HG02981 (cell line): ENCODE data around the gene ZFP30.
"Not testable (repeated sequence)": the region's sequence is repeated elsewhere in the genome, so short reads cannot be mapped to it uniquely, and the experiment has no call there.

Source experiments
- ATAC-seq: cut with Tn5 transposase; IDR thresholded peaks from one replicate; pipeline ENCODE4 v1.9.1; 2021; ENCODE audit warnings: mild to moderate bottlenecking, moderate library complexity; ENCODE audit not compliant: unreplicated experiment

ZFP30 gene

DNA sequence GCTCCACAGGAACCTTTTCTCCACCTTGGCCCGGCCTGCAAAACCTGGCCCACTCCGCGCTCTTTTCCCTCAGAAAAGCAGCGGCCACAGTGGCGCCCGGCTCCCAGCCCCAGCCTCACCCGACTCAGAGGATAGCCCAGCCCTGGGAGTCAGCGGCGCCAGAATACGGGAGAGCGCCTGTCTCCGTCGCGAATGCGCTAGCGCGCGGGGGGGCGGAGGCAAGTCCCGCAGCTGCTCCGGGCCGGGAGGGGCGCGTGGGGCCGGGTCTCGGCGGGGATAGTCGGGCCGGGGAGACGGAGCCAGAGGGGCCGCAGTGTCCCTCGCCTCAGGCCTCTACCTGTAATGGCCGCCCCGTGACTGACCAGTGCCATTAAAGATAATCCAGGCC lies at the start of gene ZFP30:
ZFP30 (minus strand) TSS at position 165 of the 388 bp plus-strand sequence. CDS start 7,643 bp downstream, outside the sequence.
- ATAC-seq: peak; percentile 43

DNA sequence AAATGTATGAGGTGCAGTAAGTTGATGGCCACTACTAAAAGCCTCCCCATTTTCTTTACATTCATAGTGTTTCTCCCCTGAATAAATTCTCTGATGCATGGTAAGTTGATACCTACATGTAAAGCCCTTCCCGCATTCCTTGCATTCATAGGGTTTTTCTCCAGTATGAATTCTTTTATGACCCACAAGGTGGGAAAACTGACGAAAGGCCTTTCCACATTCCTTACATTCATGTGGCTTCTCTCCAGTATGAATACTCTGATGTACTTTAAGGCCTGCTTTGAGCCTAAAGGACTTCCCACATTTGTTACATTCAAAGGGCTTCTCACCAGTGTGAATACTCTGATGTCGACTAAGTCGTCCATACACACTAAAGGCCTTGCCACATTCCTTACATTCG lies 43.8 kb upstream of the ZFP30 start:
- ATAC-seq: no peak

DNA sequence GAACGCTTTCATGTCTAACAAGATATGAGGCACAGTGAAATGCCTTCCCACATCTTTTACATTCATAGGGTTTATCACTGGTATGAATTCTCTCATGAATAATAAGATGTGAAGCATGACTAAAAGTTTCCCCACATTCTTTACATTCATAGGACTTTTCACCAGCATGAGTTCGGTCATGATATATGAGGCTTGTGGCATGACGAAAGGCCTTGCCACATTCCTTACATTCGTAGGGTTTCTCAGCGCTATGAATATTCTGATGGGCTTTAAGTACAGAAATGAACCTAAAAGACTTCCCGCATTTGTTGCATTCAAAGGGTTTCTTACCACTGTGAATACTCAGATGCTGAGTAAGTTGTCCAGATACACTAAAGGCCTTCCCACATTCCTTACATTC lies 43.0 kb upstream of the ZFP30 start:
- no peak for ATAC-seq

DNA sequence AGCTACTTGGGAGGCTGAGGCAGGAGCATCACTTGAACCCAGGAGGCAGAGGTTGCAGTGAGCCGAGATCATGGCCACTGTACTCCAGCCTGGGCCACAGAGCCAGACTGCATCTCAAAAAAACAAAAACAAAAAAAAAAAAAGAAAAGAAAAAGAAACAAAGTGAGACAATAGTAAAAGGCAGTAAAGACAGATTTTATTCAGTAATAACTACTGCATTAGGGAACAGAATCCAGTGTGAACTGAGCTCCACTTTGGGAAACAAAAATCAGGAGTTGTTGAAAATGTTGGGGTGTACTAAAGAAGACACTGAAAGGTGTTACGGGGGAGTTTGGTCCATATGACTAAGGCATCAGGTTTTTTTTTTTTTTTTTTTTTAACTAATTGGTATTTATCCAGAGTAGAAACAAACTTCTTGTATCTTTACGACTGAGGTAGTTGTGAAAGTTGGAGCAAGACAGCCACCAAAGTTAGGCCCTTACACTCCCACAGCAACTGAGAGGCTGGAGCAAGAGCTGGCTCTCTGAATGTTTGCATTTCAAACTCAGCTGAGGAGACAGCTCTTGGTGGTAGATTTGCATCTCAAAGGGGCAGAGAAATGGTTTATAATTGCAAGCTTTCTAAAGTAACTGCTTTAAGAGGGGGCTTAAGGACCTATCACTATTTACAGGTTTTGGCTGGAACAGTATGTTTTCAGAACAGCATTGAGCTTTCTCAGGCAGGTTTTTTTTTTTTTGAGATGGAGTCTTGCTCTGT lies 40.1 kb upstream of the ZFP30 start:
- ATAC-seq: no peak

DNA sequence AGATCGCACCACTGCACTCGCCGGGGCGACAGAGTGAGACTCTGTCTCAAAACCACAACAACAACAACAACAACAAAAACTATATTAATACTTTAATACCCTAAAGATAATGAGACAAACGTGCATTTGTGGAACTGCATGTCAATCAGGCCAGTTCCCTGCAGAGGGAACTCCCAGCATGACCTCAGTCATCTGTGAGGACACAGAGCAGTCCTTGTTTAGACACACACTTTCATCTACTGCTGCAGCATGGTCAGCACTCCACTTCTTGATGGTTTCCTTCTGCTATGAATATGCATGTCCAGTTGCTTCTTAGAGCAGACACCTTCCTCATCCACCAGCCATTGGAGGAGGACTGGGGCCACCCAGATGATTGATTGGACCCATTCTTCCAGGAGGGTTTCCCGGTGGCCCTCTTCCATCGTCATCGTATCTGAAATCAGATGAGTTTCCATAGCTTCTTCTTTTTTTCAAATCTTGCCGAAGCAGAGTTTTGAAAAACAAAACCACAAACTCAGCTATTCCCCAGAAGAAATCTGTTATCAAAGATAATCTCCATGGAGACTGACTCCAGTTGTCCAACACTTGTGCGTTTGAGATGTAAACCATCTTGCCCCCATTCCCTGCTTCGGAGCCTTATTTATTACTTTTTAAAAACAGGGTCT lies 37.8 kb upstream of the ZFP30 start:
- ATAC-seq: no peak

DNA sequence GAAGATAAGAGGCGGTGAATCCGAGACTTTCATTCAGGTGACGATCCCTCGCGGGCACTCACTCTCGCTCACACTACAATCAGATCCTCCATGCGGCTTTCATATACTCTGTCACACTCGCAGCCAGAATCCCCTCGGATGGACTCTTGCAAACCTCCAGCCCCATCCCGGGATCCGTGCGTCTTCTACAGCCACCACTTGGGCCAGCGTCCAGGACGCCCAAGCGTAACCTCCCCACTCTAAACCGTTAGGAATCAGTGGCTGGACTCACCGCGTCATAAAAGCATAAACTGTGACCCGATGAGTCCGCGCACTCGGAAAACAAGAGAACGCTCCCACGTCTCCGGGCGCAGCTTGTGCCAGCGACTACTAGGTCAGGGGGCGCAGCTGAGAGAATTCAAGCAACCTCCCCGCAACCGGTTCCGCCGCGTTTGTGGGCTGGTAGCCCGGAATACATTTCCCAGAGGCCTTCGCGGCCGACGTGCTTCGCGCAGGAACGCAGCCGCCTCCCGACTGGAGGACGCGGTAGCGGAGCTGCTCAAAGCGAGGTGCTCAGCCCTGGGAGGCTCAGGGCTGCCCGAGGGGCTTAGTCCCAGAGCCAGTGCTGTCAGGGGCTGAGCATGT lies 36.7 kb upstream of the ZFP30 start:
- no peak for ATAC-seq

DNA sequence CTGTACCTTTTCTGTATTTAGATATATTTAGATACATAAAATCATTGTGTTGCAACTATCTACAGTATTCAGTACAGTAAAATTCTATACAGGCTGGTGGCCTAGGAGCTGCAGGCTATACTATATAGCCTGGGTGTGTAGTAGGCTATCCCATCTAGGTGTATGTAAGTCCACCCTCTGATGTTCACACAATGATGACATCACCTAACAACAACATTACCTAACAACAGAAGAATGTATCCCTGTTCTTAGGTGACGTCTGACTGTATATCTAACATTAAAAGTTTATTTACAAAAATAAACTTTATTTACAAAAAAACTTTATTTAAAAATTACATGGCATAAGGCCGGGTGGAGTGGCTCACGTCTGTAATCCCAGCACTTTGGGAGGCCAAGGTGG lies 28.3 kb upstream of the ZFP30 start:
- ATAC-seq: no peak

DNA sequence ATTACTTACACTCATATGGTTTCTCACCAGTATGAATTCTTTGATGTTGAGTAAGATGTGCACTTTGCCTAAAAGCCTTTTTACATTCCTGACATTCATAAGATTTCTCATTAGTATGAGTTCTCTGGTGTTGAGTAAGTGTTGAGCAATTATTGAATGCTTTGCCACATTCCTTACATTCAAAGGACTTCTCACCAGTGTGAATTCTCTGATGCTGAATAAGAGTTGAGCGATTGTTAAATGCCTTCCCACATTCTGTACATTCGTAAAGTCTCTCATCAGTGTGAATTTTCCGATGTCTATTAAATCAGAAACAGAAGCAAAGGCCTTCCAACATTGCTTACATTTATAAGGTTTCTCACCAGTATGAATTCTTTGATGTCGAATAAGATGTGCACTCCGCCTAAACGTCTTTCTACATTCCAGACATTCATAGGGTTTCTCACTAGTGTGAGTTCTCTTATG lies 14.2 kb upstream of the ZFP30 start:
- no peak for ATAC-seq

DNA sequence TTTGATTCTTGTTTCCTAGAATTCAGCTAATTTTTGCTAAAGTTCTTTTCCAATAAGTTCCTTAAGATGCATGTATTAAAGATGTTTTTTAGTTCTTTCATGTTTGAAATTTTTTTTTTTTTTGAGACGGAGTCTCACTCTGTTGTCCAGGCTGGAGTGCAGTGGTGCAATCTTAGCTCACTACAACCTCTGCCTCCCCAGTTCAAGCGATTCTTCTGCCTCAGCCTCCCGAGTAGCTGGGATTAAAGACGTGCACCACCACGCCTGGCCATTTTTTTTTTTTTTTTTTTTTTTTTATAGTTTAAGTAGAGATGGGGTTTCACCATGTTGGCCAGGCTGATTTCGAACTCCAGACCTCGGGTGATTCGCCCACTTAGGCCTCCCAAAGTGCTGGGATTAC lies 1.9 kb upstream of the ZFP30 start:
- not testable (repeated sequence) for ATAC-seq

DNA sequence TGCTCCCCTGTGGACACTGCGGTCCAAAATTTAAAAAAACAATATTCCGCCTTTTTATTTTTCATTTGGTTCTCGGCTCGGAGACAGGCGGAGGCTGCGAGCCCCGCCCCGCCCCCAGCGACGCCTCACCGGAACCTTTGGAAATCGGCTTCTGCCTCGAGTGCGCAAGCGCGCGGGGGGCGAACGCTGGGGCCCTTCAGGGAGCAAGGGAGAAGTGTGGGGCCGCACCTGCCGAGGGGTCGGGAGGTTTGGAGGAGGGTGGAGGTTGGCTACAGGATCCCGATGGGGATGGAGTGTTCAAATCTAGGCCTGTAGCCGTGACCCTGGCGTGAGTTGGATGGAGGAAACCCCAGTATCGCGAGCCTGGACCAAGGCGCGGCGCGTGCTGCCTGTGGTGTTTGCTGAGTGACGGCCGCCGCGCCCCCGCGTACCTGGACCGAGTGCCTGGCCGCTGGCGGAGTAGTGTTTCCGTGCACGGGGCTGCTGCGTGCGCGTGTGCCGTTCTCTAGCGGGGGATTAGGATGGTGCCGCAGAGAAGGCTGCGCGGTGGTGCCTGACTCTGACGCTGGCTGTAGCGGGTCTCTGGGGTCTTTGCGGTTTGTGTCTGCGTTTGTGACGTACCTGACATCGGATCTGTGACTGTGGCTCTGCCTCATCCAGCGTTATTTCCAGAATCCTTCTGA lies 565 bp upstream of the ZFP30 start:
- peak; percentile 56 for ATAC-seq

DNA sequence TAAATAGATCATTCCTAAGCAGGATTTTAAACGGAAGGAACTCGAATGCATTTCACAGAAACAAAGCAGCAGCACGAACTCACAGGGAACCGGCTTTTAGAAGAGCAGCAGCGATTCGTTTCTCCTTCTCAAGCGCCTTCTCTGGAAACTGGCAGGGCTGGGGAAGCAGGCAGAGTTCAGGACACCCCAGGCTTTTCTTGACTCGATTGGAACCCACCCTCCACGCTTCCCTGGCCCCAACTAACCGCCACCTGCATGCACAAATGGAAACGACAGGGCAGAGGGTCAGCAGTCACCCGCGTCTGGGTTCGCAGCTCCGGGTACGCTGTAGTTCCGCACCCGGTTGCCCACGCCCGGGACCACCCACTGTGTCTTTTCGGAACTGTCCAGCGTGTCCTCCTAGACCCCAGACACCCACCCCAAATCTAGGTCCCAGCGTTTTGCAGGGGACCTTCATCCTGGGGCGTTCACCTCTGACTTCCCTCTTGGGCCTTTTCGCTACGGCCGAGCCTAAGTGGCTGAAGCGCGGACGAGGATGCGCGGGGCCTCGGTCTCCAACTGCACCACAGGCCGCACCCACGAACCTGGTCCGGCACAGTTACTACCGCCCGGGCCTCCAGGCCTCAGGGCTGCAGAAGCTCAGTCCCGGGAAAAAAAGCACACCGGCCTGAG lies 500 bp downstream of the ZFP30 start:
- peak; percentile 40 for ATAC-seq

DNA sequence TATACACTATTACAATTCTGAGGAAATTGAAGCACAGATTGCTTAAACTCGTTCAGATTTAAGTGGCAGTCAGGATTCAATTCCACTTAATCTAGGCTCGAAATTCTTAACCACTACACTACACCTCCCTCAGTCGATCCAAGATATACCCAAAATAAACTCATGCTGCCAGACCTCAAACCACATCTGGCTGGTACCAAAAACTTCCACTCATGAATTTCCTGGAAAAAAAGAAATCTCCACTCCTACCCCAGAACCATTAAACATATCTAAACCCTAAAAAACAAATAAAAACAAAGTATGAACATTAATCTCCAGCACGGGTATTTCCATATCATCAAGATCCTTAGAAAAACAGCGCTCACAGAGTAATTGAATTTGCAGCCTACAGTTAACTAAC lies 1.1 kb downstream of the ZFP30 start:
- ATAC-seq: no peak

DNA sequence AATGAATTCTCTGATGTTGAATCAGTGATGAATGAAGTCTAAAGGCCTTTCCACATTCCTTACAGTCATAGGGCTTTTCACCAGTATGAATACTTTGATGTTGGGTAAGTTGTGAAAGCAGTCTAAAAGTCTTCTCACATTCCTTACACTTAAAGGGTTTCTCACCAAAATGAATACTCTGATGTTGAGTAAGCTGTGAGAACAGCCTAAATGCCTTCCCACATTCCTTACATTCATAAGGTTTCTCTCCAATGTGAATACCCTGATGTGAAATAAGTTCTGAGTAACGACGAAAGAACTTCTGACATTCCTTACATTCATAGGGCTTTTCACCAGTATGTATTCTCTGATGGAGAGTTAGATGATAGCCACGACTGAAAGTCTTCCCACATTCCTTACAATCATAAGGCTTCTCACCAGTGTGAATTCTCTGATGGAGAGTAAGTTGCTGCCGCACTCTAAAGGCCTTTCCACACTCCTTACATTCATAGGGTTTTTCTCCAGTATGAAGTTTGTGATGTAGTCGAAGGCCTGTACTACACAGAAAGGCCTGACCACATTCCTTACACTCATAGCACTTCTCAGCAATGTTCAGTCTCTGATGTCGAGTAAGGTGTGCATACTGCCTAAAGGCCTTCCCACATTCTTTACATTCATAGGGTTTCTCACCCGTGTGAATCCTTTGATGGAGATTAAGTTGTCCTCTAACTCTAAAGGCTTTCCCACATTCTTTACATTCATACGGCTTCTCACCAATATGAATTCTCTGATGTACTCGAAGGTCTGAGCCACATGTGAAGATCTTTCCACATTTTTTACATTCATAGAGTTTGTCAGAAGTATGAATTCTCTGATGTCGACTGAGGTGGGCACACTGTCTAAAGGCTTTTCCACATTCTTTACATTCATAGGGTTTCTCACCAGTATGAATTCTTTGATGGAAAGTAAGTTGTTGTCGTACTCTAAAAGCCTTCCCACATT lies 19.9 kb downstream of the ZFP30 start:
- no peak for ATAC-seq

DNA sequence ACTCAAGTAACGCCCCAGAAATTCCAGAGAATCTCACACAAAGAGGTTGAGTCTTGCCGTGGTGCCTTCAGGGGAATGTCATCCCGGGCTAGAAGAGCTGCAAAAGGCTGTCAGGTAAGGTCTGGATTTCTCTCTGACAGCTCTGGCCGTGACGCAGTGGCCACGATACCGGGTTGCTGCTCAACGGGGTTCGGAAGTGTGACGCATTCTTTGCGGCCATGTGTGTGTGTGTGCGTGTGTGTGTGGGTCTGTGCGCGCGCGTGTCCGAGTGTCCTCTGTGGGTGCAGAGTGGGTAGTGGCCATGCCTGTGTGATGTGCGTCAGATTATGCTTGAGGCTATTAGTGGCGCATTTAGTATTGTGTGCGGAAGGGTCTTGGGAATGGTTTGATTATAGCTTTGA lies 60.3 kb downstream of the ZFP30 start:
- peak; percentile 28 for ATAC-seq

DNA sequence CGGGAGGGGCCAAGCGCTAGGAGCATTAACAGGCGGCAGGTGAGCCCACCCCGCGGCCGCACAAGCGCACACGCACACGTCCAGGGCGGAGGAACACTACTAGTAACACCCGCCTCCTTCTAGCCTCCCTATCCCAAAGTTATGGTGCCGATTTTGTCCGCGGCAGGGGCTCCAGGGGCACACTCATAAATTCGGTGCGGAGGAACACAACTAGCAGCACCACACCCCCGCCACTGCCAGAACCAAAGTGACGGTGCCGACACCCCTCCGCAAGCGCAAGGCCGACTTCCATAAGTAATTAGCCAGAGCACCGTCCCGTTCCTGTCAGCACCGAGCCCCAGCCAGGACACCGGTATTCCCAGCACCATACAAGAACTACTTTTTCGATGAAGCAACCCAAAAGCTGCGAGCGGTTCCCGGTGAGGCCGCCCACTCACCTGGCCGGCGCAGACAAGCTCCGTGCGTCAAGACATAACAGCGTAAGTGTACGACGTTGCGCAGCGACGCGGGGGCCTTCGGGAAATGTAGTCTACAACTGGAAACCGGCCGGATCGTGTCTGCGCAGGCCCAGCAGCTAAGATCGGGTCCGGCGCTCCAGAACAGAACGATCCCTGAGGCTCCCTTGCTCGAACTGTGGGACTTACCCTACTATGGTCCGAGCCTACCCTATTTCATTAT lies 60.8 kb downstream of the ZFP30 start, which contains the start of the genes ZNF540 and ZNF571:
ZNF540 (plus strand) TSS at position 573 of the 678 bp plus-strand sequence. CDS start 3,572 bp downstream, outside the sequence.
ZNF571 (minus strand) TSS at position 489 of the 678 bp plus-strand sequence. CDS start 8,116 bp downstream, outside the sequence.
- ATAC-seq: peak; percentile 95

DNA sequence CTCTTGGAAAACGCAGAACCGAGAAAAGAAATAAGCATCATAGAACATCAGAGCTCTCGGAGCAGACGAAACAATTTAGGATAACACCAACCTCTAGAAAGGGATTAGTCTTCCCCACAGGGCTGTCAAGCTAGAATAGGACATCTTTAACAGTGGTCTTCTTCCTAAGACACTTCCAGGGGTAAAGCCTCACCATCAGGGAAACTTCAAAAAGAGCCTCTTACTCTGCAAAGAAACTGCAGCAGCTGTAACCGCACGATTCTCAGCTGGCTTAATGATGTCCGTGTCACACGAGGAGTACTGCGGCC lies 61.3 kb downstream of the ZFP30 start:
- no peak for ATAC-seq

DNA sequence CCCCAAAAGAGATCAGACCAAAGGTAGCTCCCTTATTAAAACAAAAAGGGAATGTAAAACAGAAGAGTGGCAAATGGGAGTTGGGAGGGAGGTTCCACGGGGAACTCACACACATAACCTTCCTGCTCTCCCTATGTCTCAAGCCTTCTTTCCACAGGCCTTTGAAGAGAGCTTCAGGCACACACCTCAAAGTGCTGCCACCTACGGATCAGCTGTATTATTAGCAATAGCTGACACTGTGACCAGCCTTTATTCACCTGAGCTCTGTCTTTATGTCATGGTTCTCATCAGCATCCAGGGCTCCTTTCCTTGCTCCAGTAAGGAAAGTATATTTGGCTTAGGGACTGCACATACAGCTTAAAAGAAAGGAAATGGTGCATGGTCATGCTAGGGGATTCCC lies 71.9 kb downstream of the ZFP30 start:
- ATAC-seq: no peak

DNA sequence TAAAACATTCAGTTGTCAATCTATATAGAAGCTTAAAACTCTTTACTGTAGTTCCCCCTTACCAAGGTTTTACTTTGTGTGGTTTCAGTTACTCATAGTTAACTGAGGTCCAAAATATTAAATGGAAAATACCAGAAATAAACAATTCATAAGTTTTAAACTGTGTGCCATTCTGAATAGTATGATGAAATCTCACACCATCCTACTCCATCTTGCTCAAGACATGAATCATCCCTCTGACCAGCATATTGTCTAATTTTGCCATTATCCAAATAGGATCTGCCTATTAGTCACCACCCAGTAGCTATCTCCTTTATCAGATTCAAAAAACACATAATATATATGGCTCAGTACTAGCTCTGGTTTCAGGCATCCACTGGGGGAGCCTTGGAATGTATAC lies 83.1 kb downstream of the ZFP30 start:
- no peak for ATAC-seq

DNA sequence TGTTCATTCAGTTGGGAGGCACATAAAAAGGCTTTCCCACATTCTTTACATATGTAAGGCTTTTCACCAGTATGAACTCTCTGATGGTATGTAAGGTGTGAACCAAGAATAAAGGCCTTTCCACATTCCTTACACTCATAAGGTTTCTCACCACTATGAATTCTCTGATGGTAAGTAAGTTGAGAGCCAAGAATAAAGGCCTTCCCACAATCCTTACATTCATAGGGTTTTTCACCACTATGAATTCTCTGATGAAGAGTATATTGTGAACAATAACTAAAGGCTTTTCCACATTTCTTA lies 89.9 kb downstream of the ZFP30 start:
- no peak for ATAC-seq
